IPS-11a (cell line): Measurements from ENCODE around the gene KLHL1.

ENCODE experiments used
- H3K4me3 ChIP-seq: one replicate; pipeline ENCODE4 v1.5.1; 2013; ENCODE audit warnings: low read depth, low read length, control low read depth

KLHL1 gene

DNA sequence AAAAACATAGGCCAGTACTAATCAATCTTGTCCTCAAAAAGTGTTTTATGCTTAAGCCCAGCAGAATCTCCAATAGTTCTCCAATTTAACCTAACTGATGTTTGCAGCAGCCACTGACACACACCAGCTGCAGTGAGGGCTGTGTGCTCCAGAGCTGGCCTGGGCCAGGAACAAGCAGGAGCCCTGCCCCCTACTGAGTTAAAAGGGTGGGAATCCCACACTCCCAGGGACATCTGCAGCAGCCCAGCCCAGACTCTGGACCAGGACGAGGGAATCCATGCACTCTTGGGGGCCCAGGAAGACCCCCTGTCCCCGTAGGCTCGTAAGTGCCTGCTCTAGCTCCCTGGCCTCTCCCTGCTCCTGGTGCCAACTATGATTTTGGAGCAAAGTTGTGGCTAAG lies 92.1 kb downstream of the KLHL1 start:
- no peak overlapping the region for H3K4me3 ChIP-seq

DNA sequence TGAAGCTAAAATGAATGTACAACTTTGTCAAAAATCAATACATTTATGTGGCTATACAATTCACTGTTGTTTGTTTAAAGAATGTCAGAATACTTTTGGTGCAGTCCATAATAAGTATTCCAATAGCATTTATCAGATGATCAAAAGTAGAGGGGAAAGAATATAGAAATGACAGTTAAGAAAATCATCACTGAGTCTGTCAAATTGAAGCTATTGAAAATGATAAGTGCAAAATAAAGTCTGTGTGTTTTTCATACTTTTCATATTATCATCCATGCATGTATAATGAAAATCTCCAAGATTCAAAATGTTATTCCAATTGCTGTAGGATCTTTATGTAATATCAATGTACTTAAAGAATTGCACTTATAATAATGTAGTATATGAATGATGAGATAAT lies 93.9 kb downstream of the KLHL1 start:
- no peak overlapping the region for H3K4me3 ChIP-seq

DNA sequence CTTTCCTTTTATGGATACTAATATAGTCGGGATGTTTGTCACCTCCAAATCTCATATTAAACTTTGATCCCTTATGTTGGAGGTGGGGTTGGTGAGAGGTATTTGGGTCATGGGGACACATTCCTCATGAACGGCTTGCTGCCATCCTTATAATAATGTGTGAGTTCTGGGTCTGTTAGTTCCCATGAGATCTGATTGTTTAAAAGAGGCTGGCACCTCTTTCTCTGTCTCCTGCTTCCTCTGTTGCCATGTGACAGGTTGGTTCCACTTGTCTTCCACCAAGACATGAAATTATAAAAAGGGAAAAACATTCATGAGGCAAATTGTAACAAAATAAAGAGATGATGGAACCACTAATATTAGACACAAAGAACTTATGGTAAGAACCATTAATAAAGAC lies 108.4 kb downstream of the KLHL1 start:
- no peak overlapping the region for H3K4me3 ChIP-seq

DNA sequence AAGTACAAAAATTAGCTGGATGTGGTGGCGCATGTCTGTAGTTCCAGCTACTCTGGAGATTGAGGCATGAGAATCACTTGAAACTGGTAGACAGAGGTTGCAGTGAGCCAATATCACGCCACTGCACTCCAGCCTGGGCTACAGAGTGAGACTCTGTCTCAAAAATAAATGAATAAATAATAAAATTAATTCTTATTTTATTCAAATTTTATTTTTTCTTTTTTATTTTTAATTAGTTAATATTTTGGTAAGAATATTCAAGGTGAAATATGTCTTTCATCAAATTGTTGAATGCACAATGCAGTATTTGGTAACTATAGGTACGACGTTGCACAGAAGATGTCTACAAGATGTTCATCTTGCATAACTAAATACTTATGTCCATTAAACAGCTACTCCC lies 111.2 kb downstream of the KLHL1 start:
- no peak overlapping the region for H3K4me3 ChIP-seq

DNA sequence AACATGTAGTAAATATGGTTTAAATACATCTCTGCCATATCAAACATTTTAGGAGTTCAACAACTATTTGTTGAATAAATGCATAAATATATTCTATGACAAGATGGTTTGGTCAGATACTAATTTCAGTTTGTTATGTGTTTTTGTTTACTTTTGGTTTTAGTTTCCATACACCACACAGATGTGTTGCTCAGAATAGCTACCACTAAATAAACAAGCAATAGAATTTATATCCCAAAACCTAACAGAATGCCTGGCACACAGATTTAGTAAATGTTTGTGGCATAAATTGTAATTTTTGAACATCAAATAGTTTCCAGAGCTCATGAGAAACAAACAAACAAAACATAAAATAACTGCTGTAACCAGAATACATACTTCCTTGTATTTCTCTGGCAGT lies 127.5 kb downstream of the KLHL1 start:
- H3K4me3 ChIP-seq: no peak overlapping the region

DNA sequence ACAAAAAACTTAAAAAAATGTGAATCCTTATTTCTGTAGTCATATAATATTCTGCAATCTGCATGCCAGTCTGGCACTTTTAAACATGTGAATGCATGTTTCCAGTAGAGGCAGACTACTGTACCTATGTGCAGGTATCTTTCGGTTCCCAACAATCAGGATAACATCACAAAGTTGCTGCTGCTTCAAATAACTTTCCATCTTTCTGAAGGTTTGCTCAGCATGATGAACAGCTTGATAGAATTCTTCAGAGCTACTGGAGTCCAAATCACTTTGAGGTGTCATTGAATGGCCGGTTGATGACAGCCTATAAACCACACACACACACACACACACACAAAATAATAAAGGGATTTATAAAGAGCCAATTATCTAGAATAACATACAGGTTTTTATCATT lies 132.8 kb downstream of the KLHL1 start:
- H3K4me3 ChIP-seq: no peak overlapping the region

DNA sequence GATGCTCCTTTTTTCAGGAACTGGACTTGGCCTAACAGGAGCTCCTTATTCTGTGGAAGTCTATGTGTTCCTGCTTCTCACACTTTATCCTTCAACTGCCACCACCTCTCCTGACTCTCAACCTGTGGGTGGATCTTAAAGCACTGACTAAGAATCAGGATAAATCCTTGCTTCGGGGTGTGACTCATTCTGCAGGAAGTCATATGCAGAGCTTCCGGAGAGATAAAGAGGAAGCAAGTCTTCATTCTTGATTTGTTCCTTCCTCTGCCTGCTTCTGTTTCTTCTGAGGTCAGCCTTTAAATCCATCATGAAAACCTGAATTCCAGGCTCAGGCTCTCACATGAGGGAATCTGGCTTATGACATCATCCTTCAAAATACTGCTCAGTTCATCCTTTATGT lies 137.7 kb downstream of the KLHL1 start:
- H3K4me3 ChIP-seq: no peak overlapping the region

DNA sequence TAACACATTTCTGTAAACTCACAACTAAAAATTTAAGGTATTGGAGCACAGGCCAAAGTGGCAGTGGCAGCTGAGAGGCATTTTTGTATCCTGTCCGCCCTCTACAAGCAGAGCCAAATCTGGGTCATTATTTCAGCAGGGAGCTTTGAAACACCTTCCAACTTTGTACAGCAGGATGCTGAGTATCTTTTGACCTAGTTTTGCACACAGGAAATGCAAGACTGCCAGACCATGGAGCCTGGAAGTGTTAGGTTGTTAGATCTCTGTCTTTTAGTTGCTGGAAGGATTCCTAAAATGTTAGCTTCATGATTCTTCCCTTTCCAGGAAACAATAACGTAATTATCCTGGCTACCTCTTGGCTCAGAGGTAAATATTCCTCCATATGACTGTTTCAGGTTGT lies 149.2 kb downstream of the KLHL1 start:
- no peak overlapping the region for H3K4me3 ChIP-seq

DNA sequence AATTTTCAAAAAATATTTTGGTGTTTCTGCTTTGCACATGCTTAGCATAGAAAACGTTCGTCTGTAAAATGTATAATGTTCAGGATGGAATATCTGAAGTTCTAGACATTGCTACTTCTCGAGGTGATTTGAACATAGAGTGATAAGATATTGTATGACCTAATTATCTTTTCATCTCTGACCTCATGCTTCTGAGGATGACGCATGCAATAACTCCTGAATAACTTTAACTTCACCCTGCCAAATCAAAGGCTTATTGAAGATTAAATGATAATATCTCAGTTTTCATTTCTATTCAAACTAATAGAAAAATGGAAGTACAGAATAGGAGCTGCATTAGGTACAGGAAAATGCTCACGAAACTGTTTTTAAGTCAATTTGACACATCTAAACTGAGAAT lies 151.4 kb downstream of the KLHL1 start:
- H3K4me3 ChIP-seq: no peak overlapping the region

DNA sequence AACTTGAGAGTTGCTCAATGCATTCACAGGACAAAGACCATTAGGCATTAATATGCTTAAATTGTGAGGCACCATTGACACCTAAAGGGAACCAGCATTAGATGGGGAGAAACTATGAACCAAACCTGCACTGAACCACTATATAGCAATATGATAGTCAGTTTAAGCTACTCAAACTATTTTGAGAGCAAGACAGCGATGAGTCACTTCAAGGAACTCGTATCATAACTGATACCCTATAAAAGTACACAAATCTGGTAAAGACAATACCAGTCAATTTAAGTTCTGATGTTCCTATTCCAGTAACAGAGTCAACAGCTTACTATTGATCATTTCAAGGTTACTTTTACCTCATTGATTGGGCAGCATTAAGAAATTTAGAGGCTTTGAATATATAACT lies 151.9 kb downstream of the KLHL1 start:
- no peak overlapping the region for H3K4me3 ChIP-seq

DNA sequence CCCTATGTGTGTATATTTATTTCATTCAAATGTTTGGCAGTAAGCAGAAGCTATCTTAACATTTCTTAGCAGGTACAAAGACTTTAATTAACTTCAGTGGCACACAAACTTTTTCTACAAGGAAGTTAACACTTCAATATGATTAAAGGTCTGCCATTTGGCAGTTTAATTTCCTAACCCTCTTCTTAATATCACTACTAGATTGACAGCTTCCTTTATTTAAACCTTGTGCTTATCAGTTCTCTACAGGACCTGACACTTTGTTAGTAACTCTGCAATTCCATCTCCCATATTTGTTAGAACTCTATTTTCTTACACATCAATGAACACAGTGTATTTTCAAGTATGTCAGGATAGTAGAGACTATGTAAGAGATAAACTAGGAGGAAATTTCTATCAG lies 153.0 kb downstream of the KLHL1 start:
- no peak overlapping the region for H3K4me3 ChIP-seq

DNA sequence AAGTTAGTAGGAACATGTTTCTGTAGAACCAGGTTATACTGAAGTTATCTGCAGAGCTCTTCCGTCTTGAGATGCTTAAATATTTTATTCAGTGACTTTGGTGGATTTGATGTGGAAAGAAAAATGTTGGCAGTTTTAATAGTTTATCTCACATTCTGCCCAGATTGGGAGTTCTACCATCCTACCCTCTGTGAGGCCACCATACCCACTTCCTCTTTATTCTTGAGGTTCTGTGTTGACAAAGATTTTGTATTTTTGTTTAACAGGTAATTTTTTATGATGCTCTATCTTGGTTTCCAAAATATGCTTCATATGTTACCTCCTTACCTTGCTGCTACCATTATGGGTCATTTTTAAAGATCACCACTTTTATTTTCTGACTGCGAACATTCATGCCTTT lies 156.8 kb downstream of the KLHL1 start:
- no peak overlapping the region for H3K4me3 ChIP-seq

DNA sequence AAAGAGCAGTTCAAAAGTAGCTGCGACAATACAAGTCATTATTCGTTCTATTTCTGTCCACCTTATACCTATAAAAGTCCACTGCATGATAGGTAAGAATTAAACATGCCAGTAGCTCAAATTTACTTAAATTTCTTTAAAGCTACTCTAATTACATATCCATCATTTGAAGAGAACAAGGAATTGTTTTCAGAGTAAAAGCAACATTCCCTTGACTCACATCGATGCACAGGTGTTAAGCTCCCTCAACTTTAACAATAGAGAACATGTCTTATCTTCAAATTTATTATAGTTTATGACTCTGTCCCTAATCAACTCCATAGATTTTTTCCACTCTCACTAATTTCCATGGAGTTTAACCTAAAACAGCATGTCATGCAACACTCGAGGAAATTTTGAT lies 158.1 kb downstream of the KLHL1 start:
- no peak overlapping the region for H3K4me3 ChIP-seq

DNA sequence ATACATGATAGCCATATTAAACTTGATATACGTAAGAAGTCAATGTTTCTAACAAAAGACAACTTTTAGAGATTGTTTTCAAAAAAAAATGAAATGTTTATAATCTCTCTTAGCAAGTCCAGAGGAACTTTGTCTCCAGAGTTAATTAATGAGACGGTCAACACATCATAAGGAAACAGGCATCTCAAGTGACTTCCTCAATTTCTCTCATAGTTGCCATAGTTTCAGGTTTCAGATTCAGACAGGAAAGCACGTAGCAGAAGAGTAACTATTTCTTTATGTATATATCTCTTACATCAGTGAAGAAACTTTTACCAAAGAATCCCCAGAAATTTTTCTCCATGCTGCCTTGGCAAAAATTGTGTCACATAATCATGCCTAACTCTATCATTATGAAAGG lies 160.2 kb downstream of the KLHL1 start:
- no peak overlapping the region for H3K4me3 ChIP-seq

DNA sequence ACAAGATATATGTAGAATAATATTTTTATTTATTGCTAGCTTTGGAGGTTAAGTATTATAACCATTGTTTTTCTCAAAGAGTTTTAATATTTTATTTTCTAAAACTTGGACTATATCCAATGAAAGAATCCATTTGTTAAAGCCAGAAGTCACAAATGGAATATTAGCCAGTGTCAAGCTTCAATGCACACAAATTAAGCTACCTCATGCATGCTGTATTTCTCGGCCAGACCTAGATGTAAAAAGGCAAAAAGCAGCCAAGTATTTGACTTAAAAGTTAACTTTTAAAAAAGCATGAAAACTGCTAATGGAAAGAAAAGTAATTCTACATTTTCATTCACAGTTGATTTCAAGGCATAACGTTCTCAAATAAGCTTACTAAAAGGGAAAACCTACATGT lies 160.7 kb downstream of the KLHL1 start:
- H3K4me3 ChIP-seq: no peak overlapping the region

DNA sequence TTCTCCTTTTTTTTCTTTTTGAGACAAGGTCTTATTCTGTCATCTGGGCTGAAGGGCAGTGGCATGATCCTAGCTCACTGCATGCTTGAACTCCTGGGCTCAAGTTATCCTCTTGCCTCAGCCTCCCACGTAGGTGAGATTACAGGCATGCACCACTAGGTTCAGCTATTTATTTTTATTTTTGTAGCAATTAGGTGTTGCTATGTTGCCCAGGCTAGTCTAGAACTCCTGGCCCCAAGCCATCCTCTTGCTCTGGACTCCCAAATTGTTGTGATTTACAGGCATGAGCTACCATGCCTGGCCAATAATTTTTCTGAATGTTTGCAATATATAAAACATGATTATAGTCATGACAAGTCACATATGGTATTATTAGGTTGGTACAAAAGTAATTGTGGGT lies 161.7 kb downstream of the KLHL1 start:
- no peak overlapping the region for H3K4me3 ChIP-seq

DNA sequence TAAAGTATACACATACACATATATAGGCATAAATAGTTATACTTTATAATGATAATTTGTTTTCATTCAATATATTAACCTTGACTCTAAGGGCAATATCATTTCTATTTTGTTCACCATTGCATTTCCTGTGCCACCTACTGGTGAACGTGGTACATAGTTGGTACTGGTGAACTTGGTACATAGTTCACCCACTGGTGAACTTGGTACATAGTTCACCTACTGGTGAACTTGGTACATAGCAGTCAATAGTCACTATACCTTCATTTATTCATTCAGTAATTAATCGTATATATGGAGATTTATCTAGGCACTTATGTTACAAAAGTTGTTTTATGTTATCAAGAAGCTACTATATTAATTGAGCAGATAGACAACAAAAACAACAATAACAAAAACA lies 173.2 kb downstream of the KLHL1 start:
- H3K4me3 ChIP-seq: no peak overlapping the region

DNA sequence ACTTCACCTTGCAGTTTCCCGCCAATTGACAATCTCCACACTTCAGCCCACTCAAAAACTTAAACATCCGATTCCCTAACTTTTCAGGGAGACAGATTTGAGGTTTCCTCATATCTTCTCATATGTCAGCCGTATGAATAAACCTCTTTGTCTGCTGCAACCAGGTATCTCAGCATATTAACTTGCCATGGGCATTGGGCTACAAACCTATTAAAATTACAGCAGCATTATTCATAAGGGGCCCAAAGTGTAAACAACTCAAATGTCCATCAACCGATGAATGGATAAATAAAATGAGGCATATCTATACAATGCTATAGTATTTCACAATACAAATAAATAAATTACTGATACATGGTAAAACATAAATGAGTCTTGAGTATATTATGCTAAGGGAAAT lies 180.0 kb downstream of the KLHL1 start:
- no peak overlapping the region for H3K4me3 ChIP-seq

DNA sequence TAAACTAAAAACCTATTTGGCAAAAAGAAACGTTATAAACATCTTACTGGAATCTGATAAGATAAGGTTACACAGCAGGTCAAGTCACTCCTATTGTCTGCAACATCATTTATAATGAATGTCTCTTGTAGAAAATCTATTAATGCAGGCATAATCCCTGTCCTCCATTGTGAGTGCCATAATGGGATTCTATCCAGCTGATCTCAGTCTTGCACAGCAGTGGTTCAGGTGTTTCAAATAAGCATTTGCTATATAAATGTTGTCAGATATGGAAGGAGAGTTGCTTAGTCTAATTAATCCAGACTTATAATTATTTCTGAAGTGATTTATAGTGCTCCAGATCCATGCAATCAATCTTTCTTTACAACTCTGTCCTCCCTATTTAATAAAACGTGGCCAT lies 187.1 kb downstream of the KLHL1 start:
- H3K4me3 ChIP-seq: no peak overlapping the region

DNA sequence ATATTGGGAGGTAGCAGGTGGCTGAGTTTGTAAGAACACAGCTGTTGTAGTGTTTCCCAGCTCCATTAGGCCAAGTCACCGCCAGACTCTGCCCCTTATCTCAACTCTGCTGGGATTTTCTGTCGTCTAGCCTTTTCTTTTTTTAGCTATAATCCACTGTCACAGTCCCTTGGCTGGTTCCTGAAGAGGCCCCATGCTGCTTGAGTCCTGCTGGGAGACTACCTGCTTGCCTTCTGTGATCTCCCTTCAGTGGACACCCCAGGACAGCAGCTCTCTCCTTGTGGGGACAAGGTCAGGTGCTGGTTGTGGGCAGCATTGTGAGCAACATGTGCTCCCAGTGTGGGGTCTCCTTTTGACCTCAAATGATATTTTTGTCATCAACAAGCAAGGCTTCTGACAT lies 195.6 kb downstream of the KLHL1 start:
- H3K4me3 ChIP-seq: no peak overlapping the region

DNA sequence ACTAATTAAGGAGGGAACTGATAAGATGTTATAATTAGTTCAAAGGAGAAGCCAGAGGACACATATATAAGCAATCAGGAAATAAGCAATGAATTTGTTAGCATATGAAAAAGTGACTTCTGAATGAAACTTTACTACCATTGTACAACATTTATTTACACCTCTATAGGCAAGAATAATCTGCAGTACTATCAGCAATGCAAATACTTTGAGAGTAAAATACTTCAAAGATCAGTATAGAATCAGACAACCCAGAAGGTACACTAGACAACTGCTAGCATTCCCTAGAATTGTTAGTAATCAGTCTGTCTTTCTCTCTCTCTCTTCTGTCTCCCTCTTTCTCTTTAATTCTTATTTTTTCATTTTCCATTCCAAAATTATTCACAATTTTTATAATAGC lies 197.5 kb downstream of the KLHL1 start:
- no peak overlapping the region for H3K4me3 ChIP-seq

DNA sequence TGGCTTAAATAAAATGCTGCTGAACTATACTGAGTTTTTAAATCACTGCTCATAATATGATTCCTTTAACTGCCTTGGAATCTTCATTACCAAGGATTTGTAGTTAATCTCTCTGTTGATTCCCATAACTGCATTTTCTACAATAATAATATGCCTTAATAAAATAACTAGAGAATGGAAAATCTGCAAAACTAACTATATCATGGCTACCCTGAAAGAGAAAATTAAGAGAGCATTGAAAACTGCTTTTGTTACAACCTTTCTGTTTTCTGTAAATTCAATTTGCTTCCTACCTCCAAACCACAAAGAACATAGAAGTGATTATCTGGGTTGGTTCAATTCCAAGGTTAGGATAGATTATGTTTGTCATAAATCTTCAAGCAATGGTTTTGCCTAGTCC lies 203.5 kb downstream of the KLHL1 start:
- H3K4me3 ChIP-seq: no peak overlapping the region

DNA sequence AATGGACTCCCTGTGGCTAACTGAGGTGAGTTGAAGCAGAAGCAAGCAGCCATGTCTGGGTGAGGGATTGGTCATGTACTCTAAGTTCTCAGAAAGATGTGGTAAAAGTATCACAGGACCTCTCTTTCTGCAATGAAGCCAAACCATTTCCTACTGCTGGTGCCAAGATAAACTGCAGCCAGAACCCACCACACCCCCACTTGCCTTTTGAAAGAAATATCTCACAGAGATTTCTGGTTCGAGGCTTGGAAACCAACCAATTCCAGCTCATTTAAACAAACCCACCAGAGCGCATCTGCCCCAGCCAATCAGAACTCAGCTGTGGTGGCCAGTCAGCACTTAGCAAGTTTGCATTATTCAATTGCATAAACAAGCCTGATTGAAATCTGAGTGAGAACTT lies 205.2 kb downstream of the KLHL1 start:
- H3K4me3 ChIP-seq: no peak overlapping the region

DNA sequence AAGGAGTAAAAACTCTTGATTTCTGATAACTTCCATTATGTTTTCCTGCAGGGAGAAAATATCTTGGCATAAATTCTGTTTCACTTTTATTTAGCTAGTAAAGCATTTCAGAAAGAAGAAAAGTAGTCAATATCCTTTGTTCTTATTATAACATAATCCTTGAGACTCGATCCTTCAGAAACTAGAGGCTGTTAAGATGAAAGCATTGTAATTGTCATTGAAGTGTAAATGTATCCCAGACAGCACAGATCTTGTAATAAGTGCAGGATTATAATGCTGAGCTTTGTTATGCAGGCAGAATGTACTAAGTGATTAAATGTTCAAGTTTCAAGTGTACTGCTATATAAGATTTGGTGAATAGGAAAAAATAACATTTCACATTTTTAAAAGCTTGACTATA lies 225.8 kb downstream of the KLHL1 start:
- H3K4me3 ChIP-seq: no peak overlapping the region
